Esophagus squamous epithelium (tissue), 5 donors: Measurements from ENCODE around the gene MRPL27. TPM values are rescaled to one million over a fixed set of nuclear protein-coding genes. Genes with fewer than 3 reads are reported as not detected.
"Not testable (repeated sequence)": the region's sequence is repeated elsewhere in the genome, so short reads cannot be mapped to it uniquely, and the experiment has no call there.

Experiments
- DNase-seq: peaks from one replicate; lab custom pipeline; 2025; lab: John Stamatoyannopoulos, UW
- H3K27ac ChIP-seq, 4 donors: fragments of 200-600 bp; sonication (generic); one replicate each; pipeline ENCODE4 v1.5.1; 2016 to 2019; ENCODE audit warnings: mild to moderate bottlenecking in 1 of 4
- H3K27me3 ChIP-seq, 4 donors: fragments of 200-600 bp; sonication (generic); 1 replicate in 3 of 4; 2 replicates in 1 of 4; pipeline versions ENCODE4 v1.5.1 to v1.6.0; 2017 to 2021; ENCODE audit warnings: antibody characterized with exemption in 1 of 4
- H3K36me3 ChIP-seq, 3 donors: fragments of 200-600 bp; sonication (generic); one replicate each; pipeline ENCODE4 v1.5.1; 2016 to 2019
- H3K4me1 ChIP-seq, 3 donors: fragments of 200-600 bp; sonication (generic); one replicate each; pipeline ENCODE4 v1.5.1; 2017 to 2019
- H3K4me3 ChIP-seq, 4 donors: fragments of 200-600 bp; sonication (generic); 1 replicate in 3 of 4; 2 replicates in 1 of 4; pipeline ENCODE4 v1.5.1; 2016 to 2019; ENCODE audit warnings: mild to moderate bottlenecking in 2 of 4, moderate library complexity in 1 of 4
- H3K9me3 ChIP-seq, 3 donors: fragments of 200-600 bp; sonication (generic); one replicate each; pipeline ENCODE4 v1.5.1; 2016 to 2019
- CTCF ChIP-seq, 6 experiments: fragments of 450-650 bp in 4 of 6; fragments of 200-600 bp in 2 of 6; sonication (generic) in 2 of 6; IDR thresholded peaks; one replicate each; pipeline ENCODE4 v1.5.1; 2016 to 2019; ENCODE audit warnings: antibody characterized with exemption in 6 of 6, mild to moderate bottlenecking in 4 of 6, moderate library complexity in 4 of 6
- POLR2A ChIP-seq, 4 donors: fragments of 450-650 bp; IDR thresholded peaks; one replicate each; pipeline ENCODE4 v1.6.1; 2017; ENCODE audit warnings: antibody characterized with exemption in 4 of 4, mild to moderate bottlenecking in 4 of 4, moderate library complexity in 3 of 4
- WGBS, 2 donors: methylation state at CpG; one replicate each; pipeline ENCODE4 v1.1.5; 2018; 5-methylcytosine and 5-hydroxymethylcytosine counted together
- intact Hi-C: fragments of 100-400 bp; cut with DNase I; formaldehyde crosslinking; loops from one replicate; pipeline ENCODE4 v1.15.0; 2022
- total RNA-seq, 4 donors: library from RNA; depleted of rRNA; stranded (reverse); fragments of >200 nt; gene quantifications; one replicate each; pipeline ENCODE4 v1.1.0, GENCODE V29; 2016
- donor health status: DM: yes; HTN: yes; CAD: no.

The MRPL27 gene
- total RNA-seq: 10 to 100 TPM; 58.0 to 77.7 (median 74.5) TPM

GRCh38 chr17:50372758-50373556, at the start of gene MRPL27, which contains the start of gene EME1:
TSS of gene MRPL27 (minus strand) at chr17:50373184. CDS start at chr17:50373170, 14 bp downstream.
TSS of gene EME1 (plus strand) at chr17:50373229. CDS start at chr17:50375209, 1,980 bp downstream.
- Histone ChIP-seq H3K36me3 (peaks cover 13 to 33% (median 16%) of the 10 kb centered on the region in 3 donors), H3K4me1 (peaks cover 15 to 27% (median 19%) of the 10 kb centered on the region in 3 donors), H3K27me3 (no peaks in the 10 kb centered on the region), H3K9me3 (no peaks in the 10 kb centered on the region), H3K27ac (peak within 1 kb of the TSS; percentile 90 to 99 (median 97)), H3K4me3 (peak within 1 kb of the TSS; percentile 68 to 97 (median 80))
- 1 to 7% methylated on average over 19 to 27 of the region's 42 CpGs for WGBS, 2 donors
- DNase-seq: peak; percentile 38
- intact Hi-C loops: no loop called here
- TF ChIP-seq CTCF (IDR thresholded peaks at IDR 0.05) (peak in 1 of 6 experiments; percentile 18), POLR2A (IDR thresholded peaks at IDR 0.05) (peak in 1 of 4 donors; percentile 38)

- Histone ChIP-seq H3K36me3 (no peaks in the 10 kb centered on the region), H3K9me3 (no peaks in the 10 kb centered on the region), H3K4me3 (no peak overlapping the region), H3K27ac (no peak overlapping the region), H3K27me3 (no peaks in the 10 kb centered on the region), H3K4me1 (peaks cover 21 to 65% (median 24%) of the 10 kb centered on the region in 3 donors)
- TF ChIP-seq CTCF (IDR thresholded peaks at IDR 0.05): no peak
- TF ChIP-seq POLR2A (IDR thresholded peaks at IDR 0.05): no peak
- intact Hi-C loops: no loop called here
- 88 to 98% methylated on average over 2 of the region's 2 CpGs for WGBS, 2 donors
- no peak for DNase-seq
Observed at GRCh38 chr17:50422738-50423137, 49.8 kb upstream of the MRPL27 start.

GRCh38 chr17:50421308-50422051, 48.5 kb upstream of the MRPL27 start:
- Histone ChIP-seq H3K9me3 (no peaks in the 10 kb centered on the region), H3K27ac (peak overlapping the region; percentile 35 to 82 (median 66)), H3K4me3 (peak overlapping the region in 3 of 4 donors; percentile 30 to 42 (median 30)), H3K4me1 (peaks cover 10 to 53% (median 14%) of the 10 kb centered on the region in 3 donors), H3K36me3 (no peaks in the 10 kb centered on the region), H3K27me3 (no peaks in the 10 kb centered on the region)
- DNase-seq: no peak
- 28 to 37% methylated on average over 3 of the region's 3 CpGs for WGBS, 2 donors
- intact Hi-C loops: no loop called here
- TF ChIP-seq CTCF (IDR thresholded peaks at IDR 0.05) (no peak), POLR2A (IDR thresholded peaks at IDR 0.05) (no peak)

- H3K36me3 ChIP-seq: no peaks in the 10 kb centered on the region
- TF ChIP-seq CTCF (IDR thresholded peaks at IDR 0.05) (no peak), POLR2A (IDR thresholded peaks at IDR 0.05) (no peak)
- WGBS, 2 donors: 87 to 96% methylated on average over 6 of the region's 6 CpGs
- peaks cover 7 to 44% (median 13%) of the 10 kb centered on the region in 3 donors for H3K4me1 ChIP-seq
- H3K27me3 ChIP-seq: no peaks in the 10 kb centered on the region
- peak overlapping the region in 2 of 4 donors; percentile 79 to 82 for H3K27ac ChIP-seq
- H3K4me3 ChIP-seq: no peak overlapping the region
- no peaks in the 10 kb centered on the region for H3K9me3 ChIP-seq
- DNase-seq: no peak
- intact Hi-C loops: no loop called here
Observed at GRCh38 chr17:50420419-50421112, 47.6 kb upstream of the MRPL27 start.

GRCh38 chr17:50419577-50419976, 46.6 kb upstream of the MRPL27 start:
- H3K4me1 ChIP-seq: peaks cover 0 to 34% (median 3%) of the 10 kb centered on the region in 3 donors
- H3K9me3 ChIP-seq, DNase-seq, H3K36me3 ChIP-seq, H3K27ac ChIP-seq, intact Hi-C loops, H3K27me3 ChIP-seq, H3K4me3 ChIP-seq: not testable (repeated sequence)
- WGBS, 2 donors: 96% methylated on average over 7 of the region's 10 CpGs
